Fibroblast of peridontal ligament (primary cell): ENCODE data around the gene LAMB3.
"Not testable (repeated sequence)": the region's sequence is repeated elsewhere in the genome, so short reads cannot be mapped to it uniquely, and the experiment has no call there.

Experiments
- DNase-seq: peaks from one replicate; pipeline ENCODE4 v3.0.0-alpha.2; 2010; ENCODE audit errors: extremely low read depth

LAMB3 gene

GRCh38 chr1:209652121-209652735 is at the start of gene LAMB3:
TSS of gene LAMB3 (minus strand) at chr1:209652425. CDS start at chr1:209650944, 1,481 bp downstream.
- no peak for DNase-seq

GRCh38 chr1:209700686-209701085 is 48.5 kb upstream of the LAMB3 start:
- not testable (repeated sequence) for DNase-seq

GRCh38 chr1:209697126-209697525 is 44.9 kb upstream of the LAMB3 start:
- no peak for DNase-seq

GRCh38 chr1:209696673-209697072 is 44.4 kb upstream of the LAMB3 start:
- no peak for DNase-seq

- DNase-seq, result peak; percentile 88
These were observed 40.7 kb upstream of the LAMB3 start for GRCh38 chr1:209692745-209693504.

- no peak for DNase-seq
These were observed 40.1 kb upstream of the LAMB3 start for GRCh38 chr1:209692296-209692695.

- DNase-seq, result no peak
These were observed 39.0 kb upstream of the LAMB3 start for GRCh38 chr1:209691237-209691636.

GRCh38 chr1:209689477-209689876 is 37.3 kb upstream of the LAMB3 start:
- no peak for DNase-seq

GRCh38 chr1:209688746-209689234 is 36.6 kb upstream of the LAMB3 start:
- DNase-seq, result no peak

- no peak for DNase-seq
These were observed 34.1 kb upstream of the LAMB3 start for GRCh38 chr1:209686322-209686721.

GRCh38 chr1:209685821-209686220 is 33.6 kb upstream of the LAMB3 start:
- DNase-seq, result no peak

- no peak for DNase-seq
These were observed 26.8 kb upstream of the LAMB3 start for GRCh38 chr1:209678981-209679539.

GRCh38 chr1:209675565-209676154 is 23.4 kb upstream of the LAMB3 start:
- DNase-seq, result no peak

- DNase-seq, result peak; percentile 14
These were observed 22.8 kb upstream of the LAMB3 start, which contains the start of gene G0S2 for GRCh38 chr1:209674957-209675564. TSS of gene G0S2 (plus strand) at chr1:209675412. CDS start at chr1:209675685, 273 bp downstream.

GRCh38 chr1:209673631-209674417 is 21.6 kb upstream of the LAMB3 start:
- DNase-seq, result no peak

- no peak for DNase-seq
These were observed 20.7 kb upstream of the LAMB3 start for GRCh38 chr1:209672705-209673630.

GRCh38 chr1:209670441-209671082 is 18.3 kb upstream of the LAMB3 start:
- DNase-seq, result no peak

GRCh38 chr1:209667708-209668107 is 15.5 kb upstream of the LAMB3 start:
- DNase-seq, result no peak

- DNase-seq, result no peak
These were observed 14.9 kb upstream of the LAMB3 start for GRCh38 chr1:209667103-209667502.
